Measurements from ENCODE around the gene NDFIP1. TPM values are rescaled to one million over a fixed set of nuclear protein-coding genes. Genes with fewer than 3 reads are reported as not detected.

Gene NDFIP1
- total RNA-seq, 5 donors from 2014 or later (not counting 1 experiment from before 2014, with no cell fraction given) = 76.3 to 194 (median 90.8) TPM

DNA sequence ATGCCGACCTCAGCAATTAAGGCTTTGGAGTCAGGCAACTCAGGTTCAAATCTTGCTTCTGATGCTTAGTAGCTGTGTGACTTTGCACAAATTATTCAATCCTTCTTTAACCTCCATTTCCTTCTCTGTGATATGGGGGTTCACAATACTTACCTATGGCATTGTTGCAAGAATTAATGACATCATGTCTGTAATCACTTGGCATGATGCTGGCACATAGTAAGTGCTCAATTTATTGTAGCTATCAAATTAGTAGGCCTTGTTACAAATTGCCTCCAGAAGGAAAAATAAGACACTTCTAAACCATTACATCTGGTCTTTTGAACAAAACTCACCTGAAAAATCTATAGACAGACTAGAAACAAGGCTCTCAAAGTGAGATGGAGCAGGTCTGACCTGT, 29.9 kb upstream of the NDFIP1 start:
- no peak overlapping the region for H3K27ac ChIP-seq (ENCODE audit: low read length)
- H3K9me3 ChIP-seq = no peaks in the 10 kb centered on the region
- no peak overlapping the region for H3K4me3 ChIP-seq (ENCODE audit: control insufficient read depth in 1 of 2, extremely low read depth in 1 of 2, low read length in 1 of 2)
- Mint-ChIP-seq H3K9me3 (no peaks in the 10 kb centered on the region), H3K27me3 (no peaks in the 10 kb centered on the region), H3K36me3 (no peaks in the 10 kb centered on the region), H3K4me1 (peaks cover 2 to 5% (median 5%) of the 10 kb centered on the region in 3 donors), H3K27ac (no peak overlapping the region), H3K4me3 (no peak overlapping the region)
- DNase-seq = no peak
- WGBS (ENCODE audit: insufficient coverage) = no CpG with 5 or more reads among the region's 1 CpG
- H3K4me1 ChIP-seq (ENCODE audit: control insufficient read depth in 1 of 2, extremely low read depth in 1 of 2, insufficient read depth in 2 of 2, low read length in 2 of 2) = no peaks in the 10 kb centered on the region
- CTCF ChIA-PET = interaction anchor here (0.6 to 0.7 kb wide), 2 partner anchors 16 to 67 kb away, joined by 3 to 4 read pairs; no protein-coding TSS in a partner anchor
- H3K27me3 ChIP-seq (replicated peaks in 1 of 2; ENCODE audit: control insufficient read depth in 2 of 2, extremely low read depth in 1 of 2, insufficient read depth in 2 of 2, low read length in 1 of 2) = no peaks in the 10 kb centered on the region
- POLR2A ChIA-PET = interaction anchor here in 1 of 2 donors (1.3 kb wide), 1 partner anchor 9 kb away, joined by 6 read pairs; no protein-coding TSS in a partner anchor
- no peak for ATAC-seq (replicated peaks in 1 of 4)
- H3K36me3 ChIP-seq (ENCODE audit: control insufficient read depth in 2 of 2, extremely low read depth in 1 of 2, insufficient read depth in 1 of 2, low read length in 1 of 2) = no peaks in the 10 kb centered on the region

DNA sequence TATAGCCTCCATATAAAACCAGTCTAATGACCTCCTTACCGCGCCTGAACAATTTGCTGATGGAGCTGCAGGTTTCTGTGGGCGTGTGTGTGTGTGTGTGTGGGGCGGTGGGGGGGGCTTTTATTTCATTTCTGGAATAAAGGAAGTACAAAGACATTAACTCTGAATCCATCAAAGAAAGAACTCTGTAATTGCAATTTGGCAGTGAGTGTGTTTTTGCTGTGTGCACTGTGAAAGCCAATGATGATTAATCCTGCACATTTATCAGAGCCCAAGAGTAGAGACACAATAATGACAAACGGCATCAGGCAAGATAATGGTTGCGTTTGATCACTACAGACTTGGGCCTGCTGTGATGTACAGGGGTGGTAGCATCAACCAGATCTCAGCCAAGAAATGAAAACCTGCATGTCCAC, 29.3 kb upstream of the NDFIP1 start:
- 90% methylated on average over 2 of the region's 6 CpGs for WGBS (ENCODE audit: insufficient coverage)
- ChIA-PET POLR2A (interaction anchor here in 1 of 2 donors (1.3 kb wide), 1 partner anchor 10 kb away, joined by 6 read pairs; no protein-coding TSS in a partner anchor), CTCF (interaction anchor here in 1 of 2 donors (0.7 kb wide), 1 partner anchor 68 kb away, joined by 4 read pairs; no protein-coding TSS in a partner anchor)
- Mint-ChIP-seq H3K27ac (no peak overlapping the region), H3K9me3 (no peaks in the 10 kb centered on the region), H3K27me3 (no peaks in the 10 kb centered on the region), H3K4me3 (no peak overlapping the region), H3K36me3 (no peaks in the 10 kb centered on the region), H3K4me1 (peaks cover 1 to 9% (median 7%) of the 10 kb centered on the region in 3 donors)
- Histone ChIP-seq H3K27me3 (replicated peaks in 1 of 2; ENCODE audit: control insufficient read depth in 2 of 2, extremely low read depth in 1 of 2, insufficient read depth in 2 of 2, low read length in 1 of 2) (no peaks in the 10 kb centered on the region), H3K4me3 (ENCODE audit: control insufficient read depth in 1 of 2, extremely low read depth in 1 of 2, low read length in 1 of 2) (no peak overlapping the region), H3K9me3 (no peaks in the 10 kb centered on the region), H3K27ac (ENCODE audit: low read length) (no peak overlapping the region), H3K36me3 (ENCODE audit: control insufficient read depth in 2 of 2, extremely low read depth in 1 of 2, insufficient read depth in 1 of 2, low read length in 1 of 2) (no peaks in the 10 kb centered on the region), H3K4me1 (ENCODE audit: control insufficient read depth in 1 of 2, extremely low read depth in 1 of 2, insufficient read depth in 2 of 2, low read length in 2 of 2) (no peaks in the 10 kb centered on the region)
- DNase-seq (no peak), ATAC-seq (replicated peaks in 1 of 4) (no peak)

- Histone ChIP-seq H3K27me3 (replicated peaks in 1 of 2; ENCODE audit: control insufficient read depth in 2 of 2, extremely low read depth in 1 of 2, insufficient read depth in 2 of 2, low read length in 1 of 2) (no peaks in the 10 kb centered on the region), H3K36me3 (ENCODE audit: control insufficient read depth in 2 of 2, extremely low read depth in 1 of 2, insufficient read depth in 1 of 2, low read length in 1 of 2) (no peaks in the 10 kb centered on the region), H3K4me1 (ENCODE audit: control insufficient read depth in 1 of 2, extremely low read depth in 1 of 2, insufficient read depth in 2 of 2, low read length in 2 of 2) (no peaks in the 10 kb centered on the region), H3K4me3 (ENCODE audit: control insufficient read depth in 1 of 2, extremely low read depth in 1 of 2, low read length in 1 of 2) (no peak overlapping the region), H3K27ac (ENCODE audit: low read length) (no peak overlapping the region), H3K9me3 (no peaks in the 10 kb centered on the region)
- ATAC-seq (replicated peaks in 1 of 4) = no peak
- Mint-ChIP-seq H3K27ac (no peak overlapping the region), H3K36me3 (no peaks in the 10 kb centered on the region), H3K4me1 (peaks cover 0 to 9% (median 5%) of the 10 kb centered on the region in 3 donors), H3K4me3 (no peak overlapping the region), H3K9me3 (no peaks in the 10 kb centered on the region), H3K27me3 (no peaks in the 10 kb centered on the region)
- no peak for DNase-seq
- ChIA-PET POLR2A (no interaction called here), CTCF (no interaction called here)
- 86% methylated on average over 7 of the region's 7 CpGs for WGBS (ENCODE audit: insufficient coverage)
Observed at GRCh38 chr5:142080248-142080647, 28.3 kb upstream of the NDFIP1 start.

DNA sequence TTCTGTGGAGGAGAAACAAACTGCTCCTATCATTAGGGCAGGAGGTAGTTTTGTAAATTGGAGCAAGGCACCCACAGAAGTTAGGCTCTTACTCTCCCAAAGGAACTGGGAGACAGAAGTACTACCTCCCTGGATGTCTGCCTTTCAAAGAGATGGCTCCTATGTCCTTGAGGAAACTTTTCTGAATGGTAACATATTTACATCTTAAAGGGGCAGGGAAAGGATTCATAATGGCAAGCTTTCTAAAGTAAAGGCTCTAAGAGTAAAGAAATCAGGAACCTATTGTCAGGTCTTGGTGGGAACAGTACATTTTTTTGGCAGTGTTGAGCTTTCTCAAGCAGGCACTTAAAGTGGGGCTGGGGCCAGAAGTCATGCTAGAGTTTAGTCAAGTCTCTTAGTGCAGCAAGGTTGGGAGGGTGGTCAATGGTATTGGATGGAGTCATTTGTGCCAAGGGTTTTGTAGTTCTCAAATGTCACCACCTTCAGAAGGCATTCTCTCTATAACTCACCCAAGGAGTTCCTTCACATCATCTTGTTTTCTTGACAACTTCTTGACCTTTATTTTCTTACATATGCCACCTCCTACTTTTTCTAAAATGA, 26.3 kb upstream of the NDFIP1 start:
- no peaks in the 10 kb centered on the region for H3K4me1 ChIP-seq (ENCODE audit: control insufficient read depth in 1 of 2, extremely low read depth in 1 of 2, insufficient read depth in 2 of 2, low read length in 2 of 2)
- POLR2A ChIA-PET = interaction anchor here in 1 of 2 donors (0.7 kb wide), 1 partner anchor 488 kb away, joined by 5 read pairs; no protein-coding TSS in a partner anchor
- peak overlapping the region in 1 of 2 donors; percentile 36 for H3K27ac Mint-ChIP-seq
- no peaks in the 10 kb centered on the region for H3K27me3 ChIP-seq (replicated peaks in 1 of 2; ENCODE audit: control insufficient read depth in 2 of 2, extremely low read depth in 1 of 2, insufficient read depth in 2 of 2, low read length in 1 of 2)
- CTCF ChIA-PET = no interaction called here
- H3K27me3 Mint-ChIP-seq = no peaks in the 10 kb centered on the region
- H3K4me3 Mint-ChIP-seq = no peak overlapping the region
- H3K4me3 ChIP-seq (ENCODE audit: control insufficient read depth in 1 of 2, extremely low read depth in 1 of 2, low read length in 1 of 2) = no peak overlapping the region
- DNase-seq = no peak
- no peak overlapping the region for H3K27ac ChIP-seq (ENCODE audit: low read length)
- H3K9me3 ChIP-seq = no peaks in the 10 kb centered on the region
- no peaks in the 10 kb centered on the region for H3K36me3 ChIP-seq (ENCODE audit: control insufficient read depth in 2 of 2, extremely low read depth in 1 of 2, insufficient read depth in 1 of 2, low read length in 1 of 2)
- no peaks in the 10 kb centered on the region for H3K9me3 Mint-ChIP-seq
- H3K4me1 Mint-ChIP-seq = peaks cover 5 to 16% (median 11%) of the 10 kb centered on the region in 3 donors
- H3K36me3 Mint-ChIP-seq = no peaks in the 10 kb centered on the region
- ATAC-seq (replicated peaks in 1 of 4) = no peak

DNA sequence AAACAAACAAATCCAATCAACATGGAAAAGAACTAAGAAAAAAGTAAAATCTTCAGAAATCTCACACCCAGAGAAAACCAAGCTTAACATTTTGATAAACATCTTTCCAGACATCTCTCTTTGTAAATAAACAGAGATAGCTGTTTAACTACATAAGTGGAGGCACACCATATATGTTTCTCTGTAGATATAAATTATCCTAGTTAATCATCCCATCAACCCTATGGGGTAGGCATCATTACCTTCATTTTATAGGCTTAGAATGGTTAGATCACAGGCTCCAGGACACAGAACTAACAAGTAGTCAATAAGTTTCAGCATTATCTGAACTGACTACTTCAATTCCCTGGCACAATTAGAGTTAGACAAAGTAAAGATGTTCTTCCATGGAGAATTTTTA, 22.4 kb upstream of the NDFIP1 start:
- DNase-seq (no peak), ATAC-seq (replicated peaks in 1 of 4) (no peak)
- ChIA-PET POLR2A (interaction anchor here in 1 of 2 donors (0.5 to 0.8 kb wide), 2 partner anchors 10 to 17 kb away, joined by 3 read pairs; no protein-coding TSS in a partner anchor), CTCF (no interaction called here)
- Histone ChIP-seq H3K27ac (ENCODE audit: low read length) (no peak overlapping the region), H3K9me3 (no peaks in the 10 kb centered on the region), H3K27me3 (replicated peaks in 1 of 2; ENCODE audit: control insufficient read depth in 2 of 2, extremely low read depth in 1 of 2, insufficient read depth in 2 of 2, low read length in 1 of 2) (no peaks in the 10 kb centered on the region), H3K4me3 (ENCODE audit: control insufficient read depth in 1 of 2, extremely low read depth in 1 of 2, low read length in 1 of 2) (no peak overlapping the region), H3K36me3 (ENCODE audit: control insufficient read depth in 2 of 2, extremely low read depth in 1 of 2, insufficient read depth in 1 of 2, low read length in 1 of 2) (no peaks in the 10 kb centered on the region), H3K4me1 (ENCODE audit: control insufficient read depth in 1 of 2, extremely low read depth in 1 of 2, insufficient read depth in 2 of 2, low read length in 2 of 2) (peaks cover 0 to 15% of the 10 kb centered on the region in 2 experiments)
- no peaks in the 10 kb centered on the region for H3K36me3 Mint-ChIP-seq
- H3K27me3 Mint-ChIP-seq = no peaks in the 10 kb centered on the region
- no peak overlapping the region for H3K4me3 Mint-ChIP-seq
- H3K9me3 Mint-ChIP-seq = no peaks in the 10 kb centered on the region
- peaks cover 26 to 38% (median 28%) of the 10 kb centered on the region in 3 donors for H3K4me1 Mint-ChIP-seq
- H3K27ac Mint-ChIP-seq = no peak overlapping the region

DNA sequence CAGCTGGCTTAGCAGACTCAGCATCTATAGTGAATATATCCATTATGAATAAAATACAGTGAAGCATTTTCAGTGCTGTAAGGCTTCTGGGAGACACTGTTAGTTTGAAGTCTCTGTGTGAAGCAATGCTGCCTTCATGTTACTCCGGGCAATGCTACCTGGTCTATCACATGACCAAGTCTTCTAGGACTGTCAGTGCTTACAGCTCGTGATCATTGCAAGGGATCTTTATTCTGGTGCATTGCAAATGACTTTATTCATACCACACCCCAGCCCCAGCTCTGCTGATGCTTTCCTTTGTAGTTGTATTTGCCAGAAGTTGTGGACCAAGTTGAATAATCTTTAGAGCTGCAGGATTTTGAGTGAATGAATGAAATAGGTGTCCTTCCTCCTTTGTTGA, 21.9 kb upstream of the NDFIP1 start:
- Mint-ChIP-seq H3K9me3 (no peaks in the 10 kb centered on the region), H3K27ac (no peak overlapping the region), H3K4me3 (no peak overlapping the region), H3K4me1 (peaks cover 26 to 42% (median 30%) of the 10 kb centered on the region in 3 donors), H3K36me3 (no peaks in the 10 kb centered on the region), H3K27me3 (no peaks in the 10 kb centered on the region)
- Histone ChIP-seq H3K4me3 (ENCODE audit: control insufficient read depth in 1 of 2, extremely low read depth in 1 of 2, low read length in 1 of 2) (no peak overlapping the region), H3K9me3 (no peaks in the 10 kb centered on the region), H3K27ac (ENCODE audit: low read length) (no peak overlapping the region), H3K27me3 (replicated peaks in 1 of 2; ENCODE audit: control insufficient read depth in 2 of 2, extremely low read depth in 1 of 2, insufficient read depth in 2 of 2, low read length in 1 of 2) (no peaks in the 10 kb centered on the region), H3K4me1 (ENCODE audit: control insufficient read depth in 1 of 2, extremely low read depth in 1 of 2, insufficient read depth in 2 of 2, low read length in 2 of 2) (peaks cover 2 to 15% of the 10 kb centered on the region in 2 experiments), H3K36me3 (ENCODE audit: control insufficient read depth in 2 of 2, extremely low read depth in 1 of 2, insufficient read depth in 1 of 2, low read length in 1 of 2) (no peaks in the 10 kb centered on the region)
- no peak for DNase-seq
- no CpG with 5 or more reads among the region's 2 CpGs for WGBS (ENCODE audit: insufficient coverage)
- ChIA-PET POLR2A (no interaction called here), CTCF (interaction anchor here (0.7 to 1.5 kb wide), 2 partner anchors 24 to 311 kb away, joined by 3 to 5 read pairs; no protein-coding TSS in a partner anchor)
- no peak for ATAC-seq (replicated peaks in 1 of 4)
